GM19035 (cell line): Measurements from ENCODE around the gene HTRA3.
"Not testable (repeated sequence)": the region's sequence is repeated elsewhere in the genome, so short reads cannot be mapped to it uniquely, and the experiment has no call there.

Source experiments
- ATAC-seq: cut with Tn5 transposase; IDR thresholded peaks from one replicate; pipeline ENCODE4 v1.9.1; 2021; ENCODE audit not compliant: unreplicated experiment

The HTRA3 gene

DNA sequence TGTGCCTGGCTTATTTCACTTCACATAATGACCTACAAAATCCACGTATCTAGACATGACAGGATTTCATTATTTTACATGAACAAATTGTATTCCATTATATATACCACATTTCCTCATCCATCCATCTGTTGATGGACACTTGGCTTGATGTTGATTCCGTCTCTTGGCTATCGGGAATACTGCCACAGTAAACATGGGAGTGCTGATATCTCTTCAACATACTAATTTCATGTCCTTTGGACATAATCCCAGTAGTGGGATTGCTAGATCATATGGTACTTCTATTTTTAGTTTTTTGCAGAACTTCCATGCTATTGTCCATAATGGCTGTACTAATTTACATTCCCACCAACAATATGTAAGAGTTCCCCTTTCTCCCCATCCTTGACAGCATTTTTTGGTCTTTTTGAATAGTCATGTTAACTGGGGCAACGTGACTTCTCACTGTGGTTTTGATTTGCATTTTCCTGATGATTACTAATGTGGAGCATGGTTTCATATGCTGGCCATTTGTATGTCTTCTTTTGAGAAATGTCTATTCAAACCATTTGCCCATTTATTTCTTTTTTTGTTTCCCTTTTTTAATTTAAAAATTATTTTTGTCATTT, 68.9 kb downstream of the HTRA3 start:
- ATAC-seq = no peak

DNA sequence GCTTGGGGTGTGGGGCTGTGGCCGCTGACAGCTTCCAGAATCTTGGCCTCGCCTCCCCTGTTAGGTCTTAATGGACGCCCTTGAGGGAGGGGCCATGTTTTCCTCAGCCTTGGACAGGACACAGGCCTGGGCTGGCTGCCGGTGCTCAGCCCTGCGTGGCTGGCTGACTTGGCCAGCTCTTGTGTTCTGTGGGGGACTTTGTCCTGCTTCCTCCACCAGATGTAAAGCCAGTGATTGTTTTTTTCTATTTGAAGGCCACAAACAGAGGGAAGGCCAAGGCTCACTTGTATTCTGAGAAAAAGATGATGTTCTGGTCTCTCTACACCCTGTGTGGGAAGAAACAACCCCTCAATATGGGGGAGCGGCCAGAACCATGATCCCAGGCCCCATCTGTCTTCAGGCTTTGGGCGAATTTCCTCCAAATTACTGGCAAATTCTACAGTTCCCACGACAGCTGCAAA, 71.3 kb downstream of the HTRA3 start:
- ATAC-seq = no peak

DNA sequence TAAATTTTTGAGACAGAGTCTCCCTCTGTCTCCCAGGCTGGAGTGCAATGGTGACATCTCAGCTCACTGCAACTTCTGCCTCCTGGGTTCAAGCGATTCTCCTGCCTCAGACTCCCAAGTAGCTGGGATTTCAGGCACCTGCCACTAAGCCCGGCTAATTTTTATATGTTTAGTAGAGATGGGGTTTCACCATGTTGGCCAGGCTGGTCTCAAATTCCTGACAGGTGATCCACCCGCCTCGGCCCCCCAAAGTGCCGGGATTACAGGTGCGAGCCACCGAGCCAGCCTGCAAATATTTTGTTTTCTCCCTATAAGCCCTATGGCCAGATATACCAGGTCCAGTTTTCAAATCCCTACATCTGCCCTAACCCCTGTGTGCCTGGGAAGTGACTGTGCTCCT, 71.7 kb downstream of the HTRA3 start:
- not testable (repeated sequence) for ATAC-seq

DNA sequence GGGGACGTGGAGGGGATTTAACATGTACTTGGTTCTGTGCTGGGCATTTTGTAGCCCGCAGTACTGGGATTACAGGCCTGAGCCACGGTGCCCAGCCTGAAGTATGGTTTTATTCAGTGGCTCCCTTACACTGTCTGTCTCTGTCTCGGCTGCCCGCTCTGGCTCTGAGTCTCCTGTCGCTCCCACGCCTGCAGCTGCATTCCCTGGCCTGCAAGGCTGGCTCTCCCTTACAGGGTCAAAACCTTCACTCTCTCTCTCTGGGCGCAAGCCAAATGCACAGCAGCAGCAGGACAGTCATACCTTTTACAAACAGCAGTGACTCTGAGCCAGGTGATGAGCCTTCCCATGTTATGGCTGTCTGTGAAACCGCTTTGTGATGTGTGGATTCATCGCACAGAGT, 72.1 kb downstream of the HTRA3 start:
- ATAC-seq = no peak

DNA sequence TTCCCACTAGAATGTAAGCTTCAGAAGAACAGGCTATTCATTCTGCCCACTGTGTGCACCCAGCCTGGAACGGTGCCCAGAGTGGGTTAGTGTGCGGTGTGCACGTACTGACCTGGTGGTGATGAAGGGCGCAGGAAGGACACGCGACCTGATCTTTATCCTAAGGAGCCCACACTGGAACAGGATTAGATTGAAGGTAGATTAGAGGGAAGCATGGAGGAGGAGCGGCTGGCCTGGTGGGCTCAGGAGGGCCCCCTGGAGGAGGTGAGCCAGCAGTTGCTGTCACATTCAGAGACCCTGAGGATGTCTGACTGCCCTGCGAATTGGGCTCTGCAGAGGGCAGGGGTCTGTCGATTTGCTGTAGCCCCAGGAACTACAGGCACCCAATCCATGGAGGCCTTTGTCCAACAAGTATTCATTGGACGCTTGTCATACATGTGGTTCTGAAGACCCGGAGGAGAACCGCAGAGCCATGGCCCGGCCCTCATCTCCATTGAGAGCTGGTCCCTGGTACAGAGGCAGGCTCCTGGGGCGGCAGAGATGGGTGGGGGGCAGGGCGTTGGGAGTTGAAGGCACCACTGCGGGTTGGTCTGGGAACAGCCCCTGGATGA, 73.2 kb downstream of the HTRA3 start:
- ATAC-seq = no peak

DNA sequence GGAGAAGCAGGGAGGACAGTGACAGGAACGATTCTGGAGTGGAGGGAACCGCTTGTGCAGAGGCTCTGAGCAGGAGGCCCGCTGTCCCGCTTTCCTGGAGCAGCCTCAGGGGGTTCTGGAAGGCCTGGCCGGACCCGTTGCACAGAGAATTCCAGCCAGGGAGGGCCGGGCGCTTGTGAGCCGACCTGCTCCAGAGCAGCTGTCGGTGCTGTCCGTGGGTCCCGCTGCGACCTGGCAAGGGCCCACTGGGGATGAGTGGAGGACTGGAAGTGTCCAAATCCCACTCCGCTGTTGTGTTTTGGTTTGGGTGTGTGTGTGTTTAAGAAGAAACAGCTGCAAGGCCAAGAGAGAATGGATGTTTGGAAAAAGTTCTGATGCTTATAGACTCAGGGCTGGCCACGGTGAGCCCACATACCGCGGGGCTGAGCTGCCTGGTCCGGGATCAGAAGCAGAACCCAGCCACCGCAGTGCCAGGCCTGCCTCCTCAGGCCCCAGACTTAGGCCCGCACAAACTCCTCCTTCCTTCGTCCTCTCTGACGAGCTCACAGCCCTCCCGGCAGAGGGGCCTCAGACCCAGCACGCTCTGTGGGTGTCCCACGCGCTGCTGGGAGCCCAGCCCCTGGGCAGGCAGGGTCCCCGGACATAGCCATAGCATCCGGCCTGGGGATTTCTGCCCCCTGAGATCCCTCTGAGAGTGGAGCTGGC, 73.9 kb downstream of the HTRA3 start:
- no peak for ATAC-seq

DNA sequence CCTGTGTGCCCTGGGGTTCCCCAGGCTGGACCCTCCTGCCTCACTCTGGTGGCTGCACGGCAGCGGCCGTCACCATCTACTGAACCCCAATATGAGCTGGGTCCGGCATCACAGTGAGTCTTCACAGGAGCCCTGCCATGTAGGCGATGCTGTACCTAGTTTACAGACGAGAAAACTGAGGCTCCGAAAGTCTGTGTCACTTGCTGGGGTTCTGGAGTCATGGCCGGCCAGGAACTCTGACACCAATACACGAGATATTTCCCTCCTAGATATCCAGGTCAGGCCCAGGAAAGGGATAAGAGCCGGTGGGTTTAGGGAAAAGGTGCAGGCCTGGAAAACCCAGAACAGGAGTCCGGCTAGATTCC, 74.4 kb downstream of the HTRA3 start:
- ATAC-seq = no peak

DNA sequence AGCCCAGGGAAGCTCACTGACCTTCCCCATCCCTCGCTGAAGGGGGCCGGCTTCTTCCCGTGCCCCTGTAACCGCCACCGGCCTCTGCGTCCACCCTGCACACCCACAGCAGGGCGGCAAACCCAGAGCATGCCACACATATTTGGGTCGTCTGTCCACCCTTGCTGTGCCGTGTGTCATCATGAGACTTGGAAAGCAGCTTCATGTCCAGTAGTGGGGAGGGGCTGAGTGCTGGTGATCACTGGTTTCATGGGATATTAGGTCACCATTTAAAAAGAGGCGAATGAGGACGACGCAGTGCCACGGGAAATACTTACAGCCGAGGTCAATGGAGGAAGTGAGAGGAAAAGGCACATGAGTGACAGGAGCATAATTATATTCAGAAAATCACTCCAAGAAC, 74.8 kb downstream of the HTRA3 start:
- ATAC-seq = no peak

DNA sequence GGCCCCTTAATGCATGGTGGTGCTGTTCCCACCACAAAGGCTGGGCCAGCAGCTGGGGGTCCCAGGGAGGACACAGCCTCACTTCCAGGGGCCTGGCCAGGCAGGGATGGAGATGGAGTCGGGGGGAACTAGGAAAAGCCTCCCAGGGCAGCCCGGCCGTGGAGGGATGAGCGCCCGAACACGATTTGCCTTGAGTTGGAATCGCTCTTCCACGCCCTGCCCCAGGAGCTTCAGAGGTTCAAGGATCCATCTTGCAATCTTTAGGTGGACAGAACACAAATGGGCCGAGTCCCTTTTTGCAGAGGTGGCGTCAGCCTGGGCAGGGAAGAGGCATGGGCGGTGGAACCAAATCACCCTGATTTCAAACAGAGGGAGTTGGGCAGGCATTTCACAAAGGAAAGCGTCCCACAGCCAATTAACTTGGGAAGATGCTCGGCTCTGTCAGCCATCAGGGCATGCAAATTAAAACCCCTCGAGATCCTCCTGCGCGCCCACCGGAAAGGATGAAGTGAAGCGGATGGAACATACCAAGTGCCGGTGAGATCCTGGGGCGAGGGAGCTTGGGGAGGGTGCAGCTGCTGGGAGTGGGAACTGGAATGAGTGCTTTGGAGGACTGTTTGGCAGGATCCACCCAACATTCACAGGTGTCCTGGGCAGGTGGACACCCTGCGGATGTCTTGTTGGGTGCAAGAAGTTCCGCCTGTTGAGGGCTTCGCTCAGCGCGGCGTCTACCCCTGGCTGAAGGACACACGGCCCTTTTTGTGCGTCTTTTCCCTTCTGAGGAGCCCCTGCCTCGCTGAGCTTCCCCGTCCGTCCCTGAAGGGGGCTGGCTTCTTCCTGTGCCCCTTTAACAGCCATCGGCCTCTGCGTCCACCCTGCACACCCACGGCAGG, 75.7 kb downstream of the HTRA3 start:
- ATAC-seq = no peak

DNA sequence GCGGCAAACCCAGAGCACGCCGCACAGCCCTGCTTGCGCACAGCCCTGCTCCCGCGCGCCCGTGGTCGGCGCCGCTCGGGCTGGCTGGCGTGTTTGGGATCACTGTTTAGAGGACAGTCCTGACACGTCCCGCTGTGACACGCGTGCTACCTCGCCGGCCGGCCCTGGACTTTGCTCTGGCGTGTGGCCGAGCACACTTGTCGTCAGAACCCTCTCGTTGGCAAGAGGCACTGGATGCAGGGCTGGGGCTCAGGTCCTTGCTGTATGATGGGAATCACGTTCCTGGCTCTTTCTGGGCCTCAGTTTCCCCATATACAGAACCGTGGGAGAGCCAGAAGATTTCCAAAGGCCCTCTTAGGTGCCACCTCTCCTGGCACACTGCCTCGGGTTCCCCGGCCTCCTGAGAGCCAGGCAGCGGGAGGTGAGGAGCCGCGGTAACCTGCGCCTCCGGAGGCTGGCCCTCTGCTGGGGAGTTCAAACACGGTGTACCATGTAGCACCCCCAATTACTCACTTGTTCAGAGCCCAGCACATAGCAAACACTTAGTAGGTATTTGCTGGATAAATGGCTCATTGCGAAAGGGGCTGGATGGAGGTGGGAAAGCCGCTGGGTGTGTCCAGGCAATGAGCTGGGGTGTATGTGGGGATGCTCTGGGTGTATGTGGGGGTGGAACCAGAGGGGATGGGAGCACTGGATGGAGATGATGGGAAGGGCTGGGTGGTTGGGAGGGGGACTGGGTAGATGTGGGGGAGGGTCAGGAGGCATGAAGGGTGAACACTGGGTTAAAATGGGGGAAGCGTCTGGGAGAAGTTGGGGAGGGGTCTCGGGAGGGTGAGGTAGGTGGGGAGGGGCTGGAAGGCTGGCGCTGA, 76.6 kb downstream of the HTRA3 start:
- ATAC-seq = no peak

DNA sequence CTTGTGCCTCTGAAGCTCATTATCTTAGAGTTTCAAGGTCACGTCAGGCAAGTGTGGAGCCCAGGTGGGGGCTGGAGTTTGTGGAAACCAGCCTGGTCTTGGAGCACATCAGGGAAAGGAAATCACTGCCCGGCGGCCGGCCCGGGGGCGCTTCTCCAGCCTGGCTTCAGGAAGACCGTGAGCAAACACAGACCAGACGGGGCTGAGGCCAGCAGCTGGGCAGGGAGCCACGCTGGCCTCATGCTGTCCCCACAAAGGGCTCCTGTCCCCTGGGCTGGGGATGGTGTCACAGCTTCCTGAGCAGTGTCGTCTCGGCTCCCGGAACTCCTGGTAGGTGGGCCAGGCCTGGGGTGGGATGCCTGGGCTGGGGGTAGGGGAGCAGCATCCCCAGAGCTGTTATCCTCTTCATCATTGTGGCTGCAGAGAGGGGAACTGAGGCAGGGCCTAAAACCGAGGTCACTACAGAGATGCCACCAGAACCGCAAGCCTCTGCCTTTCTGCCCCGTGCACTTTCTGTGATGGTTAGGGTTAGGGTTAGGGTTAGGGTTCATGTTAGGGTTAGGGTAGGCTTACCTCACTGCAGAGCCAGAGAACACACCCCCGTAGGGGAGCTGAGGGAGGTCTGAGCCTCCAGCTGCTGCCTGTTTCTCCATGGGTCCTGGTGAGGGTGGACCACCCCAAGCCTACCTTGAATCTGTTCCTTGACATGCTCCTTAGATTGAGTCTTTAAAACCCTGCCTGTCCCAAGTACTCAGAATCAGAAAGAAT, 77.5 kb downstream of the HTRA3 start:
- no peak for ATAC-seq

DNA sequence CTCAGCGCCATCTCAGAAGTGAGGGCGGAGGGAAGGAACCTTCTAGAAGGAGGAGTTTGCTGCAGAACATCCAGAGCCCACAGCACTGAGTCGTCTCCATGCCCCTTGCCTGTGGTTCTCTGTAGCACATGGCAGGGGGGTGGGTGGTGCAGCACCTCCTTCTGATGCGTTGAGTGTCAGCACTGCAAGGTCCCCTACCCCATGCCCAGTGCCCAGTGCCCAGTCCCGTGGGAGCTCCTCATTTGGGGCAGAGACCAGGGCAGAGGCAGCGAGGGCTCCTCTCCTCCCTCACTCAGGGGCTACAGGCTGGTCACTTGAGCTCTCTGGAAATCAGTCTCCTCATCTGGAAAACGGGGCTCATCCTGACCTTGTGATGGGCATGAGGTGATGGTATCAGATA, 78.1 kb downstream of the HTRA3 start:
- no peak for ATAC-seq

DNA sequence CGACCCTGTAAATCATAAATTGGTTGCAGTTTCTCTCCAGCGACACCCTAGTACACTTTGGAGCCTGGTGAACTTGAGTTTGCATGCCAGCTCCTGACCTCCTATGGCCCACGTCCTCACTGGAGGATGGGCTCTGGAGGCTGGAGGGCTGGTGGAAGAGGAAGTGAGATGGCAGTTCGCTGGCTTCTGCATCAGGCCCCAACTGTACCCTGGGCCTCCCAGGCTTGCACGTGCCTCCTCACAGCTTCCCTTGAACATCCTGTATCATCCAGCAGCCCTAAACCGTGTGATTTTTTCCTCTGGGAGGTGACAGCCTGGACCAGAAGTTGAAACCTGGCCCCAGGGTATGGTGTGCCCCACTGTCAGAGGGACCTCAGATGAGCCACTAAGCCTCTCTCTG, 78.5 kb downstream of the HTRA3 start:
- no peak for ATAC-seq

DNA sequence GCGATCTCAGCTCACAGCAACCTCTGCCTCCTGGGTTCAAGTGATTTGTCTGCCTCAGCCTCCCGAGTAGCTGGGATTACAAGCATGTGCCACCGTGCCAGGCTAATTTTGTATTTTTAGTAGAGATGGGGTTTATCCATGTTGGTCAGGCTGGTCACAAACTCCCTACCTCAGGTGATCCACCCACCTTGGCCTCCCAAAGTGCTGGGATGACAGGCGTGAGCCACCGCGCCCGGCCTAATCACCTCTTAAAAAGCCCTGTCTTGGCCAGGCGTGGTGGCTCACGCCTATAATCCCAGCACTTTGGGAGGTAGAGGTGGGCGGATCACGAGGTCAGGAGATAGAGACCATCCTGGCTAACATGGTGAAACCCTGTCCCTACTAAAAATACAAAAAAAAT, 79.7 kb downstream of the HTRA3 start:
- not testable (repeated sequence) for ATAC-seq

DNA sequence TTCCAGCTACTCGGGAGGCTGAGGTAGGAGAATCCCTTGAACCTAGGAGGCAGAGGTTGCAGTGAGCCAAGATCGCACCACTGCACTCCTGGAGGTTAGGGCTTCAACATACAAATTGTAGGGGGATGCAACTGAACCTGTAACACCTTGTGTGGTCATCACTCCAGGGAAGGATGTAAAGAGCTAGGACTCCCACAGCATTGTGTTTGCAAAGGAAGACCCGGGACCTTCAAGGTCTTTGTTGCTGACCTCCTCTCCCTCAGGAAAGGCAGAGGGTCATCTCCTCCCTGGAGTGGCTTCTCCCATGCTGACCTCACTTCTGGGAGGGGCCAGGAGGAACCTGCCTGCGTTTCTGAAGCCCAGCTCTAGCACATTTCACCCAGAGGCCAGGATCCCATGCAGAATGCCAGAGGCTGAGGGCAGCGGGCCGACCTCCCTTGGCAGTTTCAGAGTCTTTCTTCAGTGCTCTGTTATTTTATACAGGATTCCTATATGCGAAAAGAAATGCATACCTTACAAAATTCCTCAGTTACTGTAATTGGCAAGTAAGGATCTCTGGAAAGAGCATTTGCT, 80.2 kb downstream of the HTRA3 start:
- ATAC-seq = no peak

DNA sequence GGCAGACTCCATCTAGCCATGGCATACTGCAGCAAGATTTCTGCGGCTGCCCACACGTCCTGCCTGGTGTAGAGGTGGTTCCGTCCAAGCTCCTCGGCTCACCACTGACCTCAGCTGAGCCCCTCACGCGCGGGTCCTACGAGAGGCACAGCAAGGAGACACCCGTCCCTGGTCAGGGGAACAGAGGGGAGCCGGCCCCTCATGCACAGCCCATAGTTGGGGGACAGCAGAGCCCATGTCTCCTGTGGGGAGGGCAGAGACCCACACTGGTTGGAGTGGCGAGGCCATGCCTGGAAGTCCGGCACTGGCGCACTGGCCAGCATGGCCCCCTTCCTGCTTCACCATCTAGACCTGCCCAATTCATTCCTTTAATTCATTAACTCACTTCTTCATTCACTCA, 80.8 kb downstream of the HTRA3 start:
- ATAC-seq = no peak

DNA sequence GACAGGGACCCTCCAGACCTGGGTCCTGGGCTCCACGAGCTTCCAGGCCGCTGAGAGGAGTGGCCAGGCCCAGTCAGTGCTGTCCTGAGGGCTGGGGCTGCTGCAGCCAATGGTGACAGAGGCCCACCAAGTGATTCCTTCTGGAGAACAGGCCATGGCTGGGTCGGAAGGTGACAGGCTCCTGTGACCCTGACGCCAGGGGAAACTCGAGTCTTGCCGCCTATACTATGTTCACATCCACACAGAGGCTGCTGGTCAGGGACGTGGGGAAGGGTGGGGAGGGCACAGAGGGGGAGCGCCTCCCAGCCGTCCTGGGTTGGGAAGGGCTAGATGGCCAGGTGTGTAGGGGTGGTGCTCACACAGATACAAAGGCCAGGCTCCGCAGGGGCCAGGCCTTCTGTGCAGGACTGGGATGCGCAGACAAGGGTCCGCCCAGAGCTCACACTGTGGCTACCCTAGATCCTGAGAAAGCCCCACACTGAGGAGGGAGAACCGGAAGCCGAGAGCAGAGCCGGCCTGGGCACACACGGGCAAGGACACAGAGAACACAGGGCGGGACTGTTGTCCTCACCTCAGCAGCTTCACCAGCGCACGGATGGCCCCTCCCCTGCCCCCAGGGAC, 81.4 kb downstream of the HTRA3 start:
- no peak for ATAC-seq

DNA sequence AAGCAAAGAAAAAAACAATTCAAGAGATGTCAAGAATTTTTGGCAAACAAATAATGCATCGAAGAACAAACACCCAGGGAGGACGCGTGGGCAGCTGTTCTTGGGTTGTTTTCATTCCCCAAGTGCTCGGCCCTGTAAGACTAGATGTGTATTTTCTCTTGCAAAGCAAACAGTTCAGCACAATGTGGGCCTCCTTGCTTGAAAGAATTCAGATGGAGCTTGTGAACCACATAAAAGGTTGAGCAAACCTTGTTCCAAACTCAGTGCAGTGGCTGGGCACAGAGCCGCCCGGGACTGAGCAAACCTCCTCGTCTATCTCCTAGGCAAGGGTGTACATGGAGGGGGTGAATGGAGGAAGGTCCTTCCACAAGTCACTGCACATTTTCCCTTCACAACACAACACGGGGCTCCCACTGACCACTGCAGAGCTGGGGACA, 82.4 kb downstream of the HTRA3 start:
- ATAC-seq = no peak
